ENCODE results near the gene PPY.
"Not testable (repeated sequence)": the region's sequence is repeated elsewhere in the genome, so short reads cannot be mapped to it uniquely, and the experiment has no call there.

Gene PPY

DNA sequence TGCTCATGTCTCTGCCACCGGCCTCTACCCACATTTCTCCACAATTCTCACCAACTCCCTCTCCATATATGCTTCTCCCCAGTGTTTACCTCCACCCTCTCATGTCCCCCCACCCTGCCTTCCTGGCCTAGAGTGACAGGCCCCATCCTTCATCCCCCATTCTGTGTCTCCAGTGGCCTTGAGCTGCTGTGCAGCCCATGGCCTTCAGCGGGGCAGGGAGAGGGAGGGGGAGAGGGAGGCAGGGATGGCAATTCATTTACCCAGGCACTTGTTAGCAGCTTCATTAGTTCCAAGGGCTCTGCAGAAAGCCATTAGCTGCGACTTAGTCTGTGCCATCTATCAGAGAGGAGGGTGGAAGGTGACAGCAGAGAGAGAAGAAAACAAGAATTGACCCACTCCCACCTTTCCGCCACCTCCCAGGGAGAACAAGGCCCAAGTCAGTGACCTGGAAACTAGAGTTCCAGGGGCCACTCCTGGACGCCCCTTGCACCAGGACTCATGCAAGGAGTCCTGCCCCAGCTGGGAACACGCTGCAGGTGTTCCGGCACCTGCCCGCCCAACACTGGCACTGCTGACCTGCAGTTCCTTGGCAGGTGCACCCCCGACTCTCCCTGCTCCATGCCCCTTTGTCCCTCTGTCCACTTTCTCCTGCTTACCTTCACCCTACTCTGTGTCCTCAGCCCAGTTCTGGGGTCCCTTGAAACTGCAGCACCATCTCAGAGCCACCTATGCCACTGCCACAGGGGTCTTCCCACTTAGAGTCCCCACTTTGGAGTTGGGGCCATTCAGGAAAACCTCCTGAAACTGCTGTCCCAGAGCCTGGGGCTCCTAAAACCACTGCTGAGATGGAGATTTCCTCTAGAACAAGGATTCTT, 34.9 kb upstream of the PPY start:
- no peak overlapping the region for H3K4me3 ChIP-seq (ENCODE audit: low read depth, low read length)
- H3K9me3 ChIP-seq, result no peaks in the 10 kb centered on the region
- no peaks in the 10 kb centered on the region for H3K36me3 ChIP-seq
- no peaks in the 10 kb centered on the region for H3K27me3 ChIP-seq
- H3K4me1 ChIP-seq, result no peaks in the 10 kb centered on the region
- TF ChIP-seq, protein P1, sequence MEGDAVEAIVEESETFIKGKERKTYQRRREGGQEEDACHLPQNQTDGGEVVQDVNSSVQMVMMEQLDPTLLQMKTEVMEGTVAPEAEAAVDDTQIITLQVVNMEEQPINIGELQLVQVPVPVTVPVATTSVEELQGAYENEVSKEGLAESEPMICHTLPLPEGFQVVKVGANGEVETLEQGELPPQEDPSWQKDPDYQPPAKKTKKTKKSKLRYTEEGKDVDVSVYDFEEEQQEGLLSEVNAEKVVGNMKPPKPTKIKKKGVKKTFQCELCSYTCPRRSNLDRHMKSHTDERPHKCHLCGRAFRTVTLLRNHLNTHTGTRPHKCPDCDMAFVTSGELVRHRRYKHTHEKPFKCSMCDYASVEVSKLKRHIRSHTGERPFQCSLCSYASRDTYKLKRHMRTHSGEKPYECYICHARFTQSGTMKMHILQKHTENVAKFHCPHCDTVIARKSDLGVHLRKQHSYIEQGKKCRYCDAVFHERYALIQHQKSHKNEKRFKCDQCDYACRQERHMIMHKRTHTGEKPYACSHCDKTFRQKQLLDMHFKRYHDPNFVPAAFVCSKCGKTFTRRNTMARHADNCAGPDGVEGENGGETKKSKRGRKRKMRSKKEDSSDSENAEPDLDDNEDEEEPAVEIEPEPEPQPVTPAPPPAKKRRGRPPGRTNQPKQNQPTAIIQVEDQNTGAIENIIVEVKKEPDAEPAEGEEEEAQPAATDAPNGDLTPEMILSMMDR (IDR thresholded peaks at IDR 0.05; ENCODE audit: low read depth, low read length), result no peak
- no peak for DNase-seq

DNA sequence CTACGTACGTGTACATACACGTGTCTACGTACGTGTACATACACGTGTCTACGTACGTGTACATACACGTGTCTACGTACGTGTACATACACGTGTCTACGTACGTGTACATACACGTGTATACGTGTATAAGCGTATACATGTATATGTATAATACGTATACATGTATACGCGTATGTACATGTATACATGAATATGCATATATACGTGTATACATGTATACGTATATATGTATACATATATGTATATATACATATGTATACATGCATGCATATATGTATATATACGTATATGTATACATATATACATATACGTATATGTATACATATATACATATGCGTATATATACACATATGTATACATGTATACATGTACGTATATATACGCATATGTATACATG, 33.6 kb upstream of the PPY start:
- Histone ChIP-seq H3K4me3 (ENCODE audit: low read depth, low read length) (no peak overlapping the region), H3K27me3 (no peaks in the 10 kb centered on the region), H3K4me1 (no peaks in the 10 kb centered on the region), H3K9me3 (no peaks in the 10 kb centered on the region), H3K36me3 (no peaks in the 10 kb centered on the region)
- TF ChIP-seq, protein P1 (IDR thresholded peaks at IDR 0.05; ENCODE audit: low read depth, low read length), result no peak
- no peak for DNase-seq

GRCh38 chr17:43974382-43975266, 32.3 kb upstream of the PPY start:
- no peaks in the 10 kb centered on the region for H3K36me3 ChIP-seq
- H3K27me3 ChIP-seq, result no peaks in the 10 kb centered on the region
- H3K9me3 ChIP-seq, result no peaks in the 10 kb centered on the region

GRCh38 chr17:43972444-43973212, 30.4 kb upstream of the PPY start:
- H3K36me3 ChIP-seq, DNase-seq: not testable (repeated sequence)

More at GRCh38 chr17:43974382-43975266, 32.3 kb upstream of the PPY start:
- TF ChIP-seq, protein P1 (IDR thresholded peaks at IDR 0.05; ENCODE audit: low read depth, low read length), result no peak
- H3K4me3 ChIP-seq (ENCODE audit: low read depth, low read length), result peak overlapping the region; percentile 42
- H3K4me1 ChIP-seq, result no peaks in the 10 kb centered on the region
- DNase-seq, result peak; percentile 68

DNA sequence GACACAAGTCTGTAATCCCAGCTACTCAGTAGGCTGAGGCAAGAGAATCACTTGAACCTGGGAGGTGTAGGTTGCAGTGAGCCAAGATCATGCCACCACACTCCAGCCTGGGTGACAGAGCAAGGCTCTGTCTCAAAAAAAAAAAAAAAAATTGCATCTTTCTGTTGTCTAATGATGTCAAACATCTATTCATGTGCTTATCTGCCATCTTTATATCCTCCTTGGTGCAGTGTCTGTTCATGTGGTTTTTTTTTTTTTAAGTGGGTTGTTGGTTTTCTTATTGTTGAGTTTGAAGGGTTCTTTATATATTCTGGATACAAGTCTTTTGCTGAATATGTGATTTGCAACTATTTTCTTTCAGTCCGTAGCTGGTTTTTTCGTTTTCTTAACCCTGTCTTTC, 29.2 kb upstream of the PPY start:
- H3K9me3 ChIP-seq; H3K4me3 ChIP-seq (ENCODE audit: low read depth, low read length); H3K36me3 ChIP-seq; H3K27me3 ChIP-seq; H3K4me1 ChIP-seq; DNase-seq: not testable (repeated sequence)

More at GRCh38 chr17:43972444-43973212, 30.4 kb upstream of the PPY start:
- H3K9me3 ChIP-seq; H3K4me3 ChIP-seq (ENCODE audit: low read depth, low read length); H3K27me3 ChIP-seq; H3K4me1 ChIP-seq: not testable (repeated sequence)

- Histone ChIP-seq H3K27me3 (no peaks in the 10 kb centered on the region), H3K9me3 (no peaks in the 10 kb centered on the region), H3K36me3 (no peaks in the 10 kb centered on the region), H3K4me3 (ENCODE audit: low read depth, low read length) (no peak overlapping the region), H3K4me1 (no peaks in the 10 kb centered on the region)
- DNase-seq, result no peak
- TF ChIP-seq, protein P1 (IDR thresholded peaks at IDR 0.05; ENCODE audit: low read depth, low read length), result no peak
These were observed 28.1 kb upstream of the PPY start for GRCh38 chr17:43970366-43970765.

Data from BE2C (cell line).